ENCODE measurements around the gene LMO7.

LMO7 gene

DNA sequence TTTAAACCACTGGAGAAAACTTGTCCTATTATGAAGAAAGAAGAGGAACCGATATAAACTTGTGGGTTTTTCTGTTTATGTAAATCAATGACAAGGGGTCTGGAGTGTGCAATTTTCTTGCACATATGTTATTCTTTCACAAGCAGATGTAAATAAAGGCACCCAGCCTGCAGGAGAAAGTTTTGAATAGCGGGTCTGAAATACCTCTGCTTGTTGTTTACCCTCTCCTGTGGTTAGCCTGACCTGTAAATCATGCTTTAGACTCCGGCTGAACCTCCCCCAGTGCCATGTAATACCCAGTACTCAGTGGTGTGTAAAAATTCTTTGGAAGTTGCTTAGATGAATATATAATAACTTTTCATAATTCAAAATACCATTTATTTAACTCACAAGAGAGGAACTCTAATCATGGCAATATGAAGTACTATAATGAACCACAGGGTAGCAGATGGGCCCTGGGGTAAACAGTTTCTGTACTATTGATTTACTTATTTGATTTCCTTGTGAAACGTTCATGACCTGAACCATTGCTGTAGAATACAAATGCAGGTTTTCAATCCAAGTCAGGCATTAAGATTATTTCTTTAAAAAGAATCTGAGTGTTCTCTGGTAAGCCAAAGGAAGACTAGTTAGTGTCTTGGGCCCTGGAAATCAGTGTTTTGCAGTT lies 245.1 kb downstream of the LMO7 start:
- Histone ChIP-seq H3K27me3 (ENCODE audit: insufficient read depth, poor library complexity, severe bottlenecking) (no peaks in the 10 kb centered on the region), H3K4me3 (replicated peaks; ENCODE audit: insufficient read depth, low read length) (no peak overlapping the region), H3K27ac (replicated peaks) (no peak overlapping the region)
- DNase-seq (ENCODE audit: low read depth in 1 of 2, low spot score in 1 of 2): no peak
- TF ChIP-seq SPI1 (IDR thresholded peaks at IDR 0.05; ENCODE audit: borderline replicate concordance, low read depth): no peak
- TF ChIP-seq, protein P1, sequence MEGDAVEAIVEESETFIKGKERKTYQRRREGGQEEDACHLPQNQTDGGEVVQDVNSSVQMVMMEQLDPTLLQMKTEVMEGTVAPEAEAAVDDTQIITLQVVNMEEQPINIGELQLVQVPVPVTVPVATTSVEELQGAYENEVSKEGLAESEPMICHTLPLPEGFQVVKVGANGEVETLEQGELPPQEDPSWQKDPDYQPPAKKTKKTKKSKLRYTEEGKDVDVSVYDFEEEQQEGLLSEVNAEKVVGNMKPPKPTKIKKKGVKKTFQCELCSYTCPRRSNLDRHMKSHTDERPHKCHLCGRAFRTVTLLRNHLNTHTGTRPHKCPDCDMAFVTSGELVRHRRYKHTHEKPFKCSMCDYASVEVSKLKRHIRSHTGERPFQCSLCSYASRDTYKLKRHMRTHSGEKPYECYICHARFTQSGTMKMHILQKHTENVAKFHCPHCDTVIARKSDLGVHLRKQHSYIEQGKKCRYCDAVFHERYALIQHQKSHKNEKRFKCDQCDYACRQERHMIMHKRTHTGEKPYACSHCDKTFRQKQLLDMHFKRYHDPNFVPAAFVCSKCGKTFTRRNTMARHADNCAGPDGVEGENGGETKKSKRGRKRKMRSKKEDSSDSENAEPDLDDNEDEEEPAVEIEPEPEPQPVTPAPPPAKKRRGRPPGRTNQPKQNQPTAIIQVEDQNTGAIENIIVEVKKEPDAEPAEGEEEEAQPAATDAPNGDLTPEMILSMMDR (IDR thresholded peaks at IDR 0.05; ENCODE audit: insufficient read depth, low read length): no peak
- TF ChIP-seq, protein P2, sequence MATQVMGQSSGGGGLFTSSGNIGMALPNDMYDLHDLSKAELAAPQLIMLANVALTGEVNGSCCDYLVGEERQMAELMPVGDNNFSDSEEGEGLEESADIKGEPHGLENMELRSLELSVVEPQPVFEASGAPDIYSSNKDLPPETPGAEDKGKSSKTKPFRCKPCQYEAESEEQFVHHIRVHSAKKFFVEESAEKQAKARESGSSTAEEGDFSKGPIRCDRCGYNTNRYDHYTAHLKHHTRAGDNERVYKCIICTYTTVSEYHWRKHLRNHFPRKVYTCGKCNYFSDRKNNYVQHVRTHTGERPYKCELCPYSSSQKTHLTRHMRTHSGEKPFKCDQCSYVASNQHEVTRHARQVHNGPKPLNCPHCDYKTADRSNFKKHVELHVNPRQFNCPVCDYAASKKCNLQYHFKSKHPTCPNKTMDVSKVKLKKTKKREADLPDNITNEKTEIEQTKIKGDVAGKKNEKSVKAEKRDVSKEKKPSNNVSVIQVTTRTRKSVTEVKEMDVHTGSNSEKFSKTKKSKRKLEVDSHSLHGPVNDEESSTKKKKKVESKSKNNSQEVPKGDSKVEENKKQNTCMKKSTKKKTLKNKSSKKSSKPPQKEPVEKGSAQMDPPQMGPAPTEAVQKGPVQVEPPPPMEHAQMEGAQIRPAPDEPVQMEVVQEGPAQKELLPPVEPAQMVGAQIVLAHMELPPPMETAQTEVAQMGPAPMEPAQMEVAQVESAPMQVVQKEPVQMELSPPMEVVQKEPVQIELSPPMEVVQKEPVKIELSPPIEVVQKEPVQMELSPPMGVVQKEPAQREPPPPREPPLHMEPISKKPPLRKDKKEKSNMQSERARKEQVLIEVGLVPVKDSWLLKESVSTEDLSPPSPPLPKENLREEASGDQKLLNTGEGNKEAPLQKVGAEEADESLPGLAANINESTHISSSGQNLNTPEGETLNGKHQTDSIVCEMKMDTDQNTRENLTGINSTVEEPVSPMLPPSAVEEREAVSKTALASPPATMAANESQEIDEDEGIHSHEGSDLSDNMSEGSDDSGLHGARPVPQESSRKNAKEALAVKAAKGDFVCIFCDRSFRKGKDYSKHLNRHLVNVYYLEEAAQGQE (IDR thresholded peaks at IDR 0.05; ENCODE audit: insufficient replicate concordance, low read depth): no peak
- TF ChIP-seq GABPA (IDR thresholded peaks at IDR 0.05; ENCODE audit: low read depth): no peak
- no peak for TF ChIP-seq POLR2AphosphoS5 (IDR thresholded peaks at IDR 0.05; ENCODE audit: low read depth)

DNA sequence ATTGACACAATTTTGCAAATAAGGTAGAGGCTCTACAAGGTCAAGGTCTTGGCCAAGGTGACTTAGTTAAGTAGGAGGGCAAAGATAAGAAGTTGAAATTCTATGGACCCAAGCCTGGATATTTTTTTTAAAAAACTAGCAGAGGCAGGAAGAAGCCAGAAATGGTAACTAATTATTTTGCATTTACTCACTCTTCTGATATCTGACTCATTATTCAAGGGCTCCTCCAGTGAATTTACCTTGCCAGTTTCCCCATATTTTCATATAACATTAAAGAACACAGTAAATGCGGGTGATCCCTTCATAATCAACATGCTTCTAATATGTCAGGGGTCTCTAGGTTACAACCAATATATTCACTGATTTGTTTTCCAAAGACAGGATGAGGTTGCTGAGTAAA lies 246.1 kb downstream of the LMO7 start:
- Histone ChIP-seq H3K27ac (replicated peaks) (no peak overlapping the region), H3K27me3 (ENCODE audit: insufficient read depth, poor library complexity, severe bottlenecking) (no peaks in the 10 kb centered on the region), H3K4me3 (replicated peaks; ENCODE audit: insufficient read depth, low read length) (no peak overlapping the region)
- DNase-seq (ENCODE audit: low read depth in 1 of 2, low spot score in 1 of 2): no peak
- TF ChIP-seq POLR2AphosphoS5 (IDR thresholded peaks at IDR 0.05; ENCODE audit: low read depth) (no peak), GABPA (IDR thresholded peaks at IDR 0.05; ENCODE audit: low read depth) (no peak), SPI1 (IDR thresholded peaks at IDR 0.05; ENCODE audit: borderline replicate concordance, low read depth) (no peak)
- TF ChIP-seq, protein P1 (IDR thresholded peaks at IDR 0.05; ENCODE audit: insufficient read depth, low read length): no peak
- TF ChIP-seq, protein P2 (IDR thresholded peaks at IDR 0.05; ENCODE audit: insufficient replicate concordance, low read depth): no peak

DNA sequence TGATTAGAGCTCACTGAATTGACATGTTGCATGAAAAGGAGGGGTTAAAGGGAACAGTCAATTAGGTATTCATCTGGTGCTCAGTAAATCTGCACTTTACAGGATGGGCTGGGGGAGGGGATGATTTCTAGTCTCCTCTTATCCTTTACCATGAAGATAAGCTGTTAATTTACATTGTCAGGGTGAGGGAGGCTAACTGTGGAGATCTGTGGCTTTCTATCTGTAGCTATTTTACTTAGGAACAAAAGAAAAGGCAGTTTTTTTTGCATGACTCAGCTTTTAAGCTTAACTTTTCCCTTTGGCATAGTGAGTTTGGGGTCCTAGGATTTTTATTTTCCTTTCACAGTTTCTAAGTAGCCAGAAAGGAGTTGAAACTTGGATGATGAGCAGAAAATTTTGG lies 253.3 kb downstream of the LMO7 start:
- Histone ChIP-seq H3K4me3 (replicated peaks; ENCODE audit: insufficient read depth, low read length) (no peak overlapping the region), H3K27me3 (ENCODE audit: insufficient read depth, poor library complexity, severe bottlenecking) (no peaks in the 10 kb centered on the region), H3K27ac (replicated peaks) (no peak overlapping the region)
- TF ChIP-seq POLR2AphosphoS5 (IDR thresholded peaks at IDR 0.05; ENCODE audit: low read depth) (no peak), SPI1 (IDR thresholded peaks at IDR 0.05; ENCODE audit: borderline replicate concordance, low read depth) (no peak), GABPA (IDR thresholded peaks at IDR 0.05; ENCODE audit: low read depth) (no peak)
- TF ChIP-seq, protein P1 (IDR thresholded peaks at IDR 0.05; ENCODE audit: insufficient read depth, low read length): no peak
- TF ChIP-seq, protein P2 (IDR thresholded peaks at IDR 0.05; ENCODE audit: insufficient replicate concordance, low read depth): no peak
- no peak for DNase-seq (ENCODE audit: low read depth in 1 of 2, low spot score in 1 of 2)
